Right lobe of liver (tissue), 4 donors: Measurements from ENCODE around the gene KCNH2.

ENCODE experiments used
- CTCF ChIP-seq, 4 donors: fragments of 200-600 bp in 3 of 4; fragments of 450-650 bp in 1 of 4; IDR thresholded peaks; one replicate each; pipeline versions ENCODE4 v1.5.1 to v1.8.0; 2016 to 2022; ENCODE audit warnings: antibody characterized with exemption in 4 of 4, mild to moderate bottlenecking in 2 of 4
- POLR2A ChIP-seq: fragments of 450-650 bp; IDR thresholded peaks from one replicate; pipeline ENCODE4 v1.6.1; 2017; ENCODE audit warnings: antibody characterized with exemption, mild to moderate bottlenecking
- donor health status: DM: no; HTN: no; CAD: no.
- donor health status: DM: no; HTN: no; CAD: no.
- donor health status: DM: no; HTN: yes; CAD: no.

DNA sequence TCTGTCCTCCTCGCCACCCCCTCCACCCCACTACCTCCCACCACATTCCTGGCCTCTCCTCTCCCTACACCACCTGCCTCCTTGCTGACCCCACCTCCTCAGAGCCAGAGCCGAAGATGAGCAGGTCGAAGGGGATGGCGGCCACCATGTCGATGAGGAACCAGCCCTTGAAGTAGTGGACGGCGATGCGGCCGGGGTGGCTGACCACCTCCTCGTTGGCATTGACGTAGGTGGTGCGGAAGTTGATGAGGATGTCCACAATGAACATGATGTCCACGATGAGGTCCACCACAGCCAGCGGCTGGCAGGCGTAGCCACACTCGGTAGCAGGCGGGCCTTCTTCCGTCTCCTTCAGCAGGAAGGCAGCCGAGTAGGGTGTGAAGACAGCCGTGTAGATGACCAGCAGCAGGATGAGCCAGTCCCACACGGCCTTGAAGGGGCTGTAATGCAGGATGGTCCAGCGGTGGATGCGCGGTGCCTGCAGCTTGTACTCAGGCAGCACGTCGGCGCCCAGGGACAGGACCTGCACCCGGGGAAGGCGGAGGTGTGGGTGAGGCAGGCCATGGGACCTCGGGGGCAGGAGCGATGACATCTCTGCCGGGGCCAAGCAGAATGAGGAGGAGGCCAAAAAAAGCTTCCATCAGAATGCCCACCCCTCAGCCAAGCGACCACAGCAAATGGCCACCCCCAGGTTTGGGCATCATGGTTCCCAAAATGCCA lies 25.6 kb downstream of the KCNH2 start:
- TF ChIP-seq CTCF (IDR thresholded peaks at IDR 0.05) (no peak), POLR2A (no peak)
